Measurements from ENCODE around the gene ARMC8. TPM values are rescaled to one million over a fixed set of nuclear protein-coding genes. Genes with fewer than 3 reads are reported as not detected.

ARMC8 gene
- total and polyA plus RNA-seq, 4 donors: 48.4 to 84.3 (median 55.2) TPM

- Histone ChIP-seq H3K9me3 (ENCODE audit: control insufficient read depth, insufficient read depth, low read length) (no peaks in the 10 kb centered on the region), H3K4me3 (ENCODE audit: low read depth, low read length) (no peak overlapping the region), H3K36me3 (ENCODE audit: control insufficient read depth, insufficient read depth, low read length) (peaks cover 7% of the 10 kb centered on the region), H3K27ac (ENCODE audit: low read depth, low read length) (no peak overlapping the region), H3K4me1 (ENCODE audit: control insufficient read depth, insufficient read depth, low read length) (no peaks in the 10 kb centered on the region), H3K27me3 (ENCODE audit: control insufficient read depth, insufficient read depth, low read length) (no peaks in the 10 kb centered on the region)
- no peak for DNase-seq (ENCODE audit: low read depth in 4 of 6, low spot score in 6 of 6)
- WGBS (ENCODE audit: insufficient coverage): no CpG with 5 or more reads among the region's 1 CpG
Observed at GRCh38 chr3:138219255-138219654, 32.2 kb downstream of the ARMC8 start.

GRCh38 chr3:138220242-138220641 is 33.1 kb downstream of the ARMC8 start:
- Histone ChIP-seq H3K4me3 (ENCODE audit: low read depth, low read length) (no peak overlapping the region), H3K4me1 (ENCODE audit: control insufficient read depth, insufficient read depth, low read length) (no peaks in the 10 kb centered on the region), H3K27me3 (ENCODE audit: control insufficient read depth, insufficient read depth, low read length) (no peaks in the 10 kb centered on the region), H3K36me3 (ENCODE audit: control insufficient read depth, insufficient read depth, low read length) (peaks cover 15% of the 10 kb centered on the region), H3K9me3 (ENCODE audit: control insufficient read depth, insufficient read depth, low read length) (no peaks in the 10 kb centered on the region), H3K27ac (ENCODE audit: low read depth, low read length) (no peak overlapping the region)
- DNase-seq (ENCODE audit: low read depth in 4 of 6, low spot score in 6 of 6): no peak
- WGBS (ENCODE audit: insufficient coverage): no CpG with 5 or more reads among the region's 1 CpG

- peaks cover 18% of the 10 kb centered on the region for H3K36me3 ChIP-seq (ENCODE audit: control insufficient read depth, insufficient read depth, low read length)
- no peaks in the 10 kb centered on the region for H3K9me3 ChIP-seq (ENCODE audit: control insufficient read depth, insufficient read depth, low read length)
- no peak overlapping the region for H3K4me3 ChIP-seq (ENCODE audit: low read depth, low read length)
- WGBS (ENCODE audit: insufficient coverage): 100% methylated on average over 1 of the region's 4 CpGs
- no peaks in the 10 kb centered on the region for H3K4me1 ChIP-seq (ENCODE audit: control insufficient read depth, insufficient read depth, low read length)
- no peak overlapping the region for H3K27ac ChIP-seq (ENCODE audit: low read depth, low read length)
- H3K27me3 ChIP-seq (ENCODE audit: control insufficient read depth, insufficient read depth, low read length): no peaks in the 10 kb centered on the region
- no peak for DNase-seq (ENCODE audit: low read depth in 4 of 6, low spot score in 6 of 6)
Observed at GRCh38 chr3:138220788-138221187, 33.7 kb downstream of the ARMC8 start.

- H3K36me3 ChIP-seq (ENCODE audit: control insufficient read depth, insufficient read depth, low read length): peaks cover 25% of the 10 kb centered on the region
- no peaks in the 10 kb centered on the region for H3K4me1 ChIP-seq (ENCODE audit: control insufficient read depth, insufficient read depth, low read length)
- H3K9me3 ChIP-seq (ENCODE audit: control insufficient read depth, insufficient read depth, low read length): no peaks in the 10 kb centered on the region
- H3K27me3 ChIP-seq (ENCODE audit: control insufficient read depth, insufficient read depth, low read length): no peaks in the 10 kb centered on the region
- H3K27ac ChIP-seq (ENCODE audit: low read depth, low read length): no peak overlapping the region
- no peak for DNase-seq (ENCODE audit: low read depth in 4 of 6, low spot score in 6 of 6)
- WGBS (ENCODE audit: insufficient coverage): no CpG with 5 or more reads among the region's 2 CpGs
- H3K4me3 ChIP-seq (ENCODE audit: low read depth, low read length): no peak overlapping the region
Observed at GRCh38 chr3:138222131-138222941, 35.2 kb downstream of the ARMC8 start.

- Histone ChIP-seq H3K9me3 (ENCODE audit: control insufficient read depth, insufficient read depth, low read length) (no peaks in the 10 kb centered on the region), H3K27ac (ENCODE audit: low read depth, low read length) (no peak overlapping the region), H3K27me3 (ENCODE audit: control insufficient read depth, insufficient read depth, low read length) (no peaks in the 10 kb centered on the region), H3K4me3 (ENCODE audit: low read depth, low read length) (no peak overlapping the region), H3K36me3 (ENCODE audit: control insufficient read depth, insufficient read depth, low read length) (peaks cover 27% of the 10 kb centered on the region), H3K4me1 (ENCODE audit: control insufficient read depth, insufficient read depth, low read length) (no peaks in the 10 kb centered on the region)
- no CpG with 5 or more reads among the region's 2 CpGs for WGBS (ENCODE audit: insufficient coverage)
- DNase-seq (ENCODE audit: low read depth in 4 of 6, low spot score in 6 of 6): no peak
Observed at GRCh38 chr3:138222942-138223287, 35.8 kb downstream of the ARMC8 start.

- Histone ChIP-seq H3K4me1 (ENCODE audit: control insufficient read depth, insufficient read depth, low read length) (no peaks in the 10 kb centered on the region), H3K27me3 (ENCODE audit: control insufficient read depth, insufficient read depth, low read length) (no peaks in the 10 kb centered on the region), H3K9me3 (ENCODE audit: control insufficient read depth, insufficient read depth, low read length) (no peaks in the 10 kb centered on the region), H3K27ac (ENCODE audit: low read depth, low read length) (no peak overlapping the region), H3K4me3 (ENCODE audit: low read depth, low read length) (no peak overlapping the region), H3K36me3 (ENCODE audit: control insufficient read depth, insufficient read depth, low read length) (peaks cover 39% of the 10 kb centered on the region)
- no peak for DNase-seq (ENCODE audit: low read depth in 4 of 6, low spot score in 6 of 6)
- 91% methylated on average over 1 of the region's 1 CpG for WGBS (ENCODE audit: insufficient coverage)
Observed at GRCh38 chr3:138227650-138228049, 40.5 kb downstream of the ARMC8 start.

GRCh38 chr3:138230525-138230924 is 43.4 kb downstream of the ARMC8 start:
- no peak for DNase-seq (ENCODE audit: low read depth in 4 of 6, low spot score in 6 of 6)
- no peak overlapping the region for H3K27ac ChIP-seq (ENCODE audit: low read depth, low read length)
- H3K4me1 ChIP-seq (ENCODE audit: control insufficient read depth, insufficient read depth, low read length): no peaks in the 10 kb centered on the region
- no peaks in the 10 kb centered on the region for H3K9me3 ChIP-seq (ENCODE audit: control insufficient read depth, insufficient read depth, low read length)
- H3K4me3 ChIP-seq (ENCODE audit: low read depth, low read length): no peak overlapping the region
- peaks cover 26% of the 10 kb centered on the region for H3K36me3 ChIP-seq (ENCODE audit: control insufficient read depth, insufficient read depth, low read length)
- H3K27me3 ChIP-seq (ENCODE audit: control insufficient read depth, insufficient read depth, low read length): no peaks in the 10 kb centered on the region
- no CpG with 5 or more reads among the region's 2 CpGs for WGBS (ENCODE audit: insufficient coverage)

GRCh38 chr3:138232705-138233364 is 45.7 kb downstream of the ARMC8 start:
- Histone ChIP-seq H3K27ac (ENCODE audit: low read depth, low read length) (no peak overlapping the region), H3K4me1 (ENCODE audit: control insufficient read depth, insufficient read depth, low read length) (no peaks in the 10 kb centered on the region), H3K9me3 (ENCODE audit: control insufficient read depth, insufficient read depth, low read length) (no peaks in the 10 kb centered on the region), H3K27me3 (ENCODE audit: control insufficient read depth, insufficient read depth, low read length) (no peaks in the 10 kb centered on the region), H3K36me3 (ENCODE audit: control insufficient read depth, insufficient read depth, low read length) (peaks cover 20% of the 10 kb centered on the region), H3K4me3 (ENCODE audit: low read depth, low read length) (no peak overlapping the region)
- 78% methylated on average over 1 of the region's 4 CpGs for WGBS (ENCODE audit: insufficient coverage)
- no peak for DNase-seq (ENCODE audit: low read depth in 4 of 6, low spot score in 6 of 6)

- WGBS (ENCODE audit: insufficient coverage): 85% methylated on average over 2 of the region's 5 CpGs
- Histone ChIP-seq H3K27me3 (ENCODE audit: control insufficient read depth, insufficient read depth, low read length) (no peaks in the 10 kb centered on the region), H3K27ac (ENCODE audit: low read depth, low read length) (no peak overlapping the region), H3K9me3 (ENCODE audit: control insufficient read depth, insufficient read depth, low read length) (no peaks in the 10 kb centered on the region), H3K4me3 (ENCODE audit: low read depth, low read length) (no peak overlapping the region), H3K36me3 (ENCODE audit: control insufficient read depth, insufficient read depth, low read length) (peaks cover 21% of the 10 kb centered on the region), H3K4me1 (ENCODE audit: control insufficient read depth, insufficient read depth, low read length) (no peaks in the 10 kb centered on the region)
- DNase-seq (ENCODE audit: low read depth in 4 of 6, low spot score in 6 of 6): no peak
Observed at GRCh38 chr3:138234401-138235179, 47.5 kb downstream of the ARMC8 start.
